SHP77 (cell line): ENCODE data around the gene RIMBP2.

ENCODE experiments used
- DNase-seq, 2 experiments: peaks; one replicate each; lab custom pipeline; 2025; lab: John Stamatoyannopoulos, UW

Gene RIMBP2

DNA sequence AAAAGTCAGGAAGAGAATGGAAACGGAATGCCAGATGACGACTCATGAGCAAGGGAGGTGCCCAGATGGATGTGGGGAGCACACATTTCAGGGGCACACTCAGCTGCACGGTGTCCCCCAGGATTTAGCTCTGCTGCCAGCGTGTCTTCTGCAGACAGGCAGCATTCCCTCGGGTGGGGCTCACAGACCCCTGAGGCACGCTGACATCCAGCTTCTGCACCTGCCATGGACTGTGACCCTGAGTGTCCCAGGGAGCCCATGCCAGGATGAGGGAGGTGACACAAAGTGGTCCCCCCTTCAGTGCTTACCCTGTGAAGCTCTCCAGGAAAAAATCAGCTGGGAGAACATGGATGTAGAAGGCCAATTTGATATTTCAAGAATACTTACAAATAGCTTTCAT is 294.2 kb downstream of the RIMBP2 start:
- DNase-seq = no peak

DNA sequence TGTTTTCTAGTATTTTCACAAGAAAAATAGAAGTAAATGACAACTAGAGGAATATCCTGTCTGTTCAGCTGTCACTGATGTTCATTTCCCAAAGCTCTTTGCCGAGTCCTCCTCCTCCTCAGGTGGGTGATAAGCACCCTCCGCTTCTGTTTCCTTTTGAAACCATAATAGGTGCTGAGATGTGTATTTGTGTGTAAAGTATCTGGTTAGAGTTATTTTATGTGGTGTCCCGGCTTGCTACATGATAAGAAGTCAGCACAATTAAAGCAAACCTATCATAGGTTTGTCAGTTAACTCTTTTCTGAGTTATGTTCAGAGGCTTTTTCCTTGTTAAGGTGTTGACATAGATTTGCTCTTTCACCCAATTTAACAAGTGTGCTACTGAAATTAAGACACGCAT is 296.0 kb downstream of the RIMBP2 start:
- DNase-seq = no peak

DNA sequence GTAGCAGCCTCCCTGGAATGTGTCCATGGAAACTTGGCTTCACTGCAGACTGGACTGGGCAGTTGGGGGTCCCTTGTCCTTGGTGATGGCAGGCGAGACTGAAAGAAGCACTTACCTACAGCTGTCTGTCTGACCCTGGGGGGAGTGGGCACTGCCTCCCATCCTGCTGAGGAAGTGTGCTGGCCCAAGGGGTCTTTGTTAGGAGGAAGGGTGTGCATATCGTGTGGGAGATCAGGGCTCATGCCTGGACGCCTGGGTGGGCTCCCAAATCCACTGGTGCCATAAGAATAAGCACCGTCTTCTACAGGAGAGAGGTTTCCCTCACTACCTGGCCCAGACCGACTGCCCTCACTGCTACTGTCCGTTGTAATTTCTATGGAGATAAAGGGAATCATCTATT is 297.0 kb downstream of the RIMBP2 start:
- DNase-seq = no peak

DNA sequence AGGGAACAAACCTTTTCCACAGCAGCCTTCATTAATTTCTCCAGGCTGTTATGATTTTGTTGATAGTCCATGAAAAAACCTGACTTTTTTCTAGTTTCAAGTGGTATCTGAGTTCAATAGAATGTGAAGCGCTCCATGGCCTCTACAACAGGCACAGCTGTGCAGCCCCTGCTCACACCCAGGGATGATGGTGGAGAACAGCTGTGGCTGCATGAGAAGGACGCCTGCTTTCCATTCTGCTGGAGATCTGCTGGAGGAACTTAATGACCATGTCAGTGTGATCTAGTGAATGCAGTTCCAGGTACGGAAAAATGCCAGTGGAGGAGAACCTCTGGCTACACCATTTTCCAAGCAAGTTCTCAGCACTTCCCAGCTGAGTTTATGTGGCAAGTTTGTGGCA is 297.8 kb downstream of the RIMBP2 start:
- DNase-seq = no peak

DNA sequence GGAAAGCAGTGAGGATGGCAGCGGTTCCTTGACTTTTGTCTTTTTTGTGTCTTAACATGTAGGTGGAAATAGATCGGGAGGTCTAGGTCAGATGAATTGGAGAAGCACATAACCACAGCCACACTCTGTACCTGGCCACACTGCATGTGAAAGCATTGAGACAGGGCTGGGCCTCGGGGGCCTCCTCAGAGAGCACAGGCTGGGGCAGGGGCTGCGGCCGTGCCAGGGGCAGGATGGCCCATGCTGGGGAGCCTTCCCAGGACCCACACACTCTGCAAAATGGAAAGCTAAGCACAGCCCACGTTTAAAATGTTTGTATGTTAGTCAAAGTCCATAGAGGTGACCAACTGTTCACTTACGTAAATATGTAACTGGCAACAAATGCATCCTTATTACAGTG is 301.7 kb downstream of the RIMBP2 start:
- DNase-seq = no peak

DNA sequence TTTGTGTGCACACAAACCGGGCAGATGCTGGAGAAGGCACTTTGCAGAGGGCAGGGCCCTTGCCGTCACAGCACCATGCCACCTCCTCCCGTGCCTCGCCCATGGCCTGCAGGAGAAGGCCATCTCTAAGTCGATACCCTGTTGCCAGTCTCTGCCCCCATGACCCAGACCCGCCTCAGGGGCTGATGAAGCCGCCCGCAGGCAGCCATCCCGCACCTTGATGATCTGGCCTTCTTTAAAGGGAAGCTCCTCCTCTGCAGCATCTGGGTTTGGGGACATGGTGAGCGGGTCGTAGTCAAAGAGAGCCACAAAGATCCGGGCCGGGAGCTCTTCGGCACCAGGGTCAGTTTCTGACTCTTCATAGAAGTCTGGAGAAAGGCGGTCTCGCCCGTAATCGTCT is 302.2 kb downstream of the RIMBP2 start:
- no peak for DNase-seq

DNA sequence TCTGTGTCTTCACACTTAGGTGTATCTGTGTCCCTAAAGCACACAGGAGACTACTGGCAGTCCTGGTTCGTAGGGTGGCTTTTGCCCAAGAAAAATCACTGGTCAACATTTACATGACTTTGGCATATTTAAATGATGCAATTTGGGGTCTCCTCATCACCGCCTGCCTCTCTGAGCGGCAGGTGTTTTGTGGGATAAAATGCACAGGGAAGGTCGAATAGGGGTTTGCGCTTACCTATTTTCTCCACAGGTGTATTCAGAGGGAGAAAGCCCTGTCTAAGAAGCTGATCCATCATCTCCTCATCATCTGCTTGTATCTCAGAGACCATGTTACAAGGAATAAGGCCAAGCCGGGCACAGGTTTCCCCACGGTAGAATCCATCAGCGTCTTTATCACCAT is 303.7 kb downstream of the RIMBP2 start:
- DNase-seq = no peak

DNA sequence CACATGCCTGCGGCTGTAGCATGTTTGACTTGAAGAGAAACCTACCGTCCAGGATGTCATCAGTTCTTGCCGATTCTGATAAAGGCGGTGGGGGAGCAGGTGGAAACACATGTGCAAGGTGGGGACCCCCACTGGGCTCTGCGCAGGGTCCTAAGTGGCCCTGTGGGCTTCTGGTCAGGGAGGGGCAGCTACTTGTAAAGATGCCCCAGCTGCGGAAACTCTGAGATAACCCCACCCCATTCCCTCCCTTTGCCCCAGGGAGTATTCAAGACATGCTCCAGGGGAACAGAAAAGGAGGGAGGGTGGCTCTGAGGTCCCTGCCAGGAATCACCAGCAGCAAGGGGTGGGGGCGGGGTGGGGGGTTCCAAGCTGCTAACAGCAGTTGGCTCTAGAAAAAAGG is 310.8 kb downstream of the RIMBP2 start:
- DNase-seq = no peak

DNA sequence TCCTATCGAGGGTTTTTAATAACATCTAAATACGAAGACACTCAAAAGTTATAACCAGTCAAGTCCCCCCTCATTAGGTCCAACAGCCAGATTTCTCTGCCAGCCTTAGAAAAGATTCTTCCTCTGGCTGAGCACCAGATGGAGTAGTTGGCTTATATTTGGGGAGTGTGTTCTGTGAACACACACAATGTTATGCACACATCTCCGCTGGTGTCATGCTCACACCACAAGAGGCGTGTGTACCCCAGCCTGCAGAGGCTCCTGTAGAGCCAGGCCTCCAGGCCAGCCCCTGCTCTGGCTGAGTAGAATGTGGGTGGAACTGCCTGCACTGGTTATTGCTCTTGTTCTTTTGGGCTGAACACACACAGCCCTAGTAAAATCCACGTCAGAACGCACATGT is 314.4 kb downstream of the RIMBP2 start:
- peak; percentile 2 to 23 for DNase-seq

DNA sequence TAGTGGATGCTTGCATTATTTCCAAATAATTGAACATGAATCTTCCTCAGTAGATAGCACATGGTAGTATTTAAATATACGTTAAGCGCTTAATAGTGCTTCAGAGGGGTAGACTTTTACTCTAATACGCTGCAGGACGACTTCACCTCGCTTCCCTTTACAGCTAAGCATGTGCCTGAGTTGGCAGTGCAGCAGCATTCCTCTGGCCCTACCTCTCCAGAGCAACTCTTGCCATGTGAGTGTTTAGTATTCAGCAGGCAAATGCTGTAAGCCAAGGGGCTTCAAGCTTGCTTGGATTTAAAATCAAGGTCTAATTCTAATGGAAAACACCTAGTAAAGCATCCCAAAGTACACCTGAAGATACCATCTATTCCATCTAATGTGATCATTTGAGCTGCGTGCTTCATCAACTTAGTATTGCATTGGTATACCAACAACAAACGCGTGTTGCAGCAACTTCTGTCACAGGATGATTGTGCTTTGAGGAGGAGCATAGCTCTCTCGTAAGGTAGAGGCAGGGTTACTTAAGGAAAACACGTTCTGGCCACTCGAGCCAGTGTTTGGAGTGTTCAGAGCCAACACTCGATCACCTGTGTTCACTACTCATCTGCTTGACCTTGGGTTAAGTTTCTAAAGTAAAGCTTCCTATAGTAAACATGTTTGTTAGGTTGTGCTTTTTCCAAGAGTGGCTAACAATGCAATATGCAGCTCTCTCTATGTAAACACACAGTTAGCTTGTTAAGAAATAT is 317.8 kb downstream of the RIMBP2 start:
- DNase-seq = no peak

DNA sequence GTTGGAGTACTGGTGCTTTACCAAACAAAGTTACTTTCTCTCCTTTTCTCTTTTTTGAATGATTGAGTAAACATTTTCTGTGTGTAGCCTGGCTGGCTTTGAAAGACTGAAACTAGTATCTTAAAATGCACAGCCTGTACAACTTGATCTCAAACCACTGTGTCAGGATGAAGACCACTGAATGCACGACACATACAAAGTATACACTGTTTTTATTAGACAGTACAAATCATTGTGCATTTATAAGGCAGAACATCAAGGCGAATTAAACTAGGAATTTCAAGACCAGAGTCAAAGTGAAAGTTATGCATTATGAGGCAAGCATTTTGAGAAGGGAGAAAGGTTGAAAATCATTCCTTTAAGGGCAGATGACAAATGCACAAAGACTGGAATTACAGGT is 319.4 kb downstream of the RIMBP2 start:
- no peak for DNase-seq

DNA sequence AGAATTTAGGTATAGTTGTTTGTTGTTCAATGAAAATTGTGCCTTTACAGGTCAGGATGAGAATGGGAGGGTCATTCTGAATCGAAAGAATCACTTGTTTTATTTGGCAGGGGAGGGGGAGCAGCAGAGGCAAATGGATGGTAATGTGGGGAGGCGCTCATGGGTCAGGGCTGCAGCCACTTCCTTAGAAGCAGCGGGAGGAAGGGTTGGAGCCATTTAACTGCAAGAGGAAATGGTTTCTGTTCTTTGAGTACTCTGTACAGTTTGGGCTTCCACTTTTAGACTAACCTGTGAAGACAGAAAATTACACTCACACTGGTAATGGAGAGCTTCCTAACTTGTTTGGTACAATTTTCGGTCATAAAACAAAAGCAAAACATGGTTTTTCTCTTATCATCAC is 321.2 kb downstream of the RIMBP2 start:
- no peak for DNase-seq

DNA sequence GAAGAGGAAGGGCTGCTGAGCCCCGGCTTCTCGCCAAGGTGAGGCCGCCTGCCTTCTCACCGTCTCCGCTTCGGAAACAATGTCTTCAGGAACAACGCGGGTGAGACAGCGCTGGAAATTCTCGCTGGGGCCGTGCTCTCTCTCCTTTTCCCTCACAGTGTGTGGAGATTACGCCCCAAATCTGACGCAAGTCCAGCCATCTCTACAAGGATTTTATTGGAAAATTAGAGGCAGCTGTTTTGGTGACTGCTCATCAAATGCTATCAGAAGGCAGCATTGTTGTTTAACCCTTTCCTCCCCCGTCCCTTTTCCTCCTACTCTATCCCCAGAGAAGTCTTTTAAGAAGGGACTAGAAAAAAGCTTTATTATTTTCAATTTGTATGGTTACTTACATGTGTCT is 324.9 kb downstream of the RIMBP2 start:
- DNase-seq = no peak

DNA sequence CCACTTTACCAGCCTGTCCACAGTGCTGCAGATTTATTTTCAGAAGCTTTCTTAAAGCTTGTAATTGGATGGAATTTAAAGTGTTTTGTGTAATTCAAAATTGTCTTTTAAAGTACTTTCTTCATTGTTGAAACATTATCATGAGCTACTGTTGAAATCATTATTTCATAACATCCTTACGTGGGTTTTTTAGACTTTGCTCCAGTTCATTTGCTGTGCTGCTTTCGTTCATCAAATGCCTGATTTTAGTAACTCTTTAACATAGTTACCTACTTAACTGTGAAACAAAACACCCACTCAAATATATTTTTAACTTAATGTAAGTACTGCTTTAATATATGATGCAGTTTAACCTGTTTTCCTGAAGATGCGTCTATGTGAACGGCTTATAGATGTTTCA is 330.9 kb downstream of the RIMBP2 start:
- no peak for DNase-seq

DNA sequence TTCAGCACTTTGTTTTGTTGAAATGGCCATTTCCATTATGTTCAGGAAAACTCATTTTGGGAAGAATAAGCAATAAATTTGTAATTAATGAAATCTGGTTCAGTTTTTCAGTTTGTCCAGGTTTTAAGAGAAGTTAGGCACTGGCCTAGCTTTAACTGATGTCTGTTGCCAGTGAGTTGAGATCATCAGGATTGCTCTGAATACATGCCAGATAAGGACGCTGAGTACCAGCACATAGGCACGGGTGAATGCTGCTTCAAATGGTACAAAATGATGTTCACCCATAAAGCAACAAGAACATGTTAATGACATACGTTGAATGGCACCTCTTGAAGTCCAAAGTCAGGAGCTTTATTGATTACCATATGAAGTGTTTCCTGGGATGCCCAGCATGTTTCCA is 331.9 kb downstream of the RIMBP2 start:
- no peak for DNase-seq

DNA sequence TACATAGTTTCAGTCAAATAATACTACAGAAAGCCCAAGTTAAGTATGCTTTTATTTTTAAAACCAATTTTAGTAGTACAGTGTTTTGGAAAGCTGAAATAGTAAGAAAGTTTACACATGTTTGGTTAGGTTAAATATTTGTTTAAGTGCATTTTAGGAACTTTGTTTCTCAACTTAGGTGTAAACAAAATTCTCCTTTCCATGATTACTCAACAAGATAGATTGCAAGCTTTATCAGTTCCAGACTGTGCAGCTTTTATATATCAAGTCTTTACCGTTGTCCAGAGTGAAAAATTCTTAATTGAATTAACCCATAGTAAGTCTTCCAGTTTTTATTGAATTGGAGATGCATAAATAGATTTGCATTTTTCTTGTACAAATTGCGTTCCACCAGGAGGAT is 333.3 kb downstream of the RIMBP2 start:
- no peak for DNase-seq

DNA sequence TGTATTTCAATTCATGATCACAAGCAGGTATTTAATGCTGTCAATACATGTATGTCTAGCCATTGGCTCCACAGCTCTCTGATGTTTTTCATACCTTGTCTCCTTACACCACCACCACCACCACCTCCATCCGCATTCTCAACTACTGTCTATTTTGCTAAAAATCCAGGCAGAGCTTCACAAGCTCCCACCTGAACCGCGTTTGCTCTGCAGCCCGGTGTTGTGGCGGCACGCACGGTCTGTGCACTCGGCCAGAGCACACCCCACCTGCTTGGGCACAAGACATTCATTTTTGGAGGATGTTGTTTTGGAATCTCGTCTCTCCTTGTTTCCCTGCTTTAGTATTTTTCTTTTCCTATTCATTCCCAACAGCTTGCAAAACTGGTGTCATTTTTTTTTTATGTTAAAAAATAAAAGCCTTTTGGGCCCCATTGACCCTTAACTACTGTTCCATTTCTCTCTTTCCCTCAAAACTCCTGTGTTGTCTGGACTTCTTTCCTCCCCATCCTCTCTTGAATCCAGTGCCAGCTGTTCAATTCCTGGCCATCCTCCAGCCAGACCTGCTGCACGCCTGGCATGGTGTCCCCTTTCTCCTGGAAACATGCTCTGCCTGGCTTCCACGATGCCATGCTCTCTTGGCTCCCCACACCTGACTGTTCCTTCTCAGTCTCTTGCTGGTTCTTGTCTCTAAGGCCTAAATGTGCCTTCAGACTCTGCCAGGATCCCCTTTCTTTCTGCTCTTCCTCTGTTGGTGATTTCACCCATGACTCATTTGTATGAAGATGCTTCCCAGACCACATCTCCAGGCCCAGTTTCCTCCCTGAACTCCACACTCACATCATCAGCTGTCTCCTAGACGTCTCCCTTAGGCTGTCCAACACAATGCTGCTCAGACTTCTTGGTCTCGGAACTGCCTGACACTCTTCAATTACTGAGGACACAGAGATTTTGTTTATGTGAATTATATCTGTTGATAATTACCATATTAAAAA is 340.5 kb downstream of the RIMBP2 start:
- DNase-seq = no peak

DNA sequence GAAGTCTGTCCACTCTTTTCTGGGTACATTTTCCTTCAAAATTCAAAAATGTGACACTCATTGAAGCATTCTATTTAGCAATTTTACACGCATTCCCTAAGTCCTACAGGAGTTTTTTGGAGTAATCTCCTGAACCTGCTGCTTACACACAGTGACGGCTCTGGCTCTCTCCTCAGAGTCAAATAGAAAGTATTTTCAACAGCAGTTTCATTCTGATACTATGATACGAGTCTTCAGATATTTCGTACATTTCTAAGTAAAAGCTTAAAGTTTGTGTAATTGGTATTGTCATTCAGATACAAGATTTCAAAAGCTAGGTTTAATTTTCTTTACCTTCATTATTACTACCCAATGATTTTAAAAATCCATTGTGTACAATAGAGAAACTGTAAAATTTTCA is 342.0 kb downstream of the RIMBP2 start:
- DNase-seq = no peak

DNA sequence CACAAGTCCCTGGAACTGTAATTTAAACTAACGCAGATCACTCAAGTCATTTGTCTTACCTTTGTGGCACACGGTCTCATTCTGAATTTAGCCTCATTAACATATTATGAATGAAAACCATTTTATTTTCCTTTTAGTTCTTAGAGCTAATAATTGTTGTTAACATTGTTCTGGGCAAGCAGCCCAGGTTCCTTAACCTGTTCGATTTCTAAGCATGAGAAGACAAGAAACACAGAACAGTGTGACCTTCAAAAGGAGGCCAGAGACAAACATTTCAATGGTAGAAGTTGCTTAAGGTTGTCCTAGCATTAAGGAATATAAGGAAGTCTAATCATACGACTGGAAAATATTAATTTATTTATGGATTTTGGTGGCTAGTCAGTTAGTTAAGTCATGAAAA is 343.2 kb downstream of the RIMBP2 start:
- no peak for DNase-seq

DNA sequence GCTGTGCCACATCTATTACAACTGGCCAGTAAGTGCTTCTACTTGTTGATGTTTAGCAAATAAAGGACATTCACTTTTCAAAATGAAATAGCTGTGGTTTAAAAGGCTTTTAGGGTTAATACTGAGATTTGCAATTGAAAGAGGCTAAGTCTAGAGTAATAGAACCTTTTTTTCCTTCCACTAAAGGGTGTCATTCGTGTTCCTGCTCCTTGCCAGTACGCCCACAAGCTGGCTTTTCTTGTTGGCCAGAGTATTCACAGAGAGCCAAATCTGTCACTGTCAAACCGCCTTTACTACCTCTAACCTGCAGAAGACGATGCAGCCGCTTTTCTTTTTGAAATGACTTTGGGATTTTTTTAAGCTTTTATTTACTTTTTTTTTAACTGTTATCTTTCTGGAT is 344.8 kb downstream of the RIMBP2 start:
- DNase-seq = no peak

DNA sequence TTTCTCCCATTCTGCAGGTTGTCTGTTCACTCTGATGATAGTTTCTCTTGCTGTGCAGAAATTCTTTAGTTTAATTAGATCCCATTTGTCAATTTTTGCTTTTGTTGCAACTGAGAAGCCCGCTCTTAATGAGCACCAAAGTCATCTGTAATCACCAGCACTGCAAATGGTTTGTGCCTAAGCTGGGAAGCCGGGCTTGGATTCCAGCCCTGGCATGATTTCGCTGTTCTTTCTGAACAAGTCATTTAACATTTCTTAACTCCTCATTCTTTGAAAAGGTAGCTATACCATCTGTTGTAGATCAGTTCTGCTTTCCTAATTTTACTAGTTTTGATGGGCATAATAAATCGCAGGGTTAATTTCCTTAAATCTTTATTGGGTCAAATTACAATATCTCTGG is 346.3 kb downstream of the RIMBP2 start:
- DNase-seq = no peak

DNA sequence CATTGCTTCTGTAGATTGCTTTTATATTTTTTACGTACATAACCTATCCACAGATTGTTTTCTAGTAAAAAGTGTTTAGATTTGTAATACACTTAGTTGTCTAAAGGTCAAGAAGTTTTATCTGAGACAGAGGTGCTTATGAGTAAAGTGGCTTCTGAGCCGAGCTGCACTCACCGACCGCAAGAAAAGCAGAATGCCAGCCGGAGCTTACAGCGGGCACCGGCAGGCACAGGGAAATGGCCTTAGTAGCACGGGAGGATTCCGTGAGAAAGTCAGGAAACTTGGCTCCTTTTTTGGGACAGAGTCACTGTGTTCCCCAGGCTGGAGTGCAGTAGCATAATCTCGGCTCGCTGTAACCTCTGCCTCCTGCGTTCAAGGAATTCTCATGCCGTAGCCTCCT is 348.6 kb downstream of the RIMBP2 start:
- no peak for DNase-seq

DNA sequence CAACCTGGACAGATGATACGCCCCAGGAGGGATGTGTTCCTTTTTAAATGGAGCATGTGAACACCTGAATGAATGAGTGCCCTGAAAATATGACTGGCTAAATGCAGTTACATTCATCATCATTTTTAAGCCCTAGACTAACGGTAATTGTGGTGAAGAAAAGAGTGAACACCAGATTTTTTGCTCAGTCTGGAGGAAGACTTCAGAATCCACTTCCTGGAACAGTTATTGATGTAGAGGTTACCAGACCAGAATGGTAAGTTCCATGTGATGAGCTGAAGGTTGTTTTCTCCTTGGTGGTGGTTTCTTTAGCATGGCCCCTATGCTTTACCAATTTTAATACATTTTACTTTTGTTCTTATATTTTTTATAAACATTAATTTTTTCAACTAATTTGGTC is 349.1 kb downstream of the RIMBP2 start:
- DNase-seq = no peak
